Choroid plexus epithelial cell (primary cell): Measurements from ENCODE around the gene CCBE1.
"Not testable (repeated sequence)": the region's sequence is repeated elsewhere in the genome, so short reads cannot be mapped to it uniquely, and the experiment has no call there.

Experiments used
- DNase-seq: peaks from one replicate; pipeline ENCODE4 v3.0.0-alpha.2; 2010; ENCODE audit warnings: low read depth
- H3K4me3 ChIP-seq: 2 replicates; pipeline ENCODE4 v1.5.1; 2011; ENCODE audit warnings: low read depth, mild to moderate bottlenecking, control low read depth, low read length, moderate library complexity
- TF ChIP-seq, protein P1 (sequence below): conservative IDR thresholded peaks from 2 replicates; pipeline ENCODE4 v1.5.1; 2011; ENCODE audit warnings: low read depth, mild to moderate bottlenecking, control low read depth, inconsistent platforms, low read length, moderate library complexity

CCBE1 gene

DNA sequence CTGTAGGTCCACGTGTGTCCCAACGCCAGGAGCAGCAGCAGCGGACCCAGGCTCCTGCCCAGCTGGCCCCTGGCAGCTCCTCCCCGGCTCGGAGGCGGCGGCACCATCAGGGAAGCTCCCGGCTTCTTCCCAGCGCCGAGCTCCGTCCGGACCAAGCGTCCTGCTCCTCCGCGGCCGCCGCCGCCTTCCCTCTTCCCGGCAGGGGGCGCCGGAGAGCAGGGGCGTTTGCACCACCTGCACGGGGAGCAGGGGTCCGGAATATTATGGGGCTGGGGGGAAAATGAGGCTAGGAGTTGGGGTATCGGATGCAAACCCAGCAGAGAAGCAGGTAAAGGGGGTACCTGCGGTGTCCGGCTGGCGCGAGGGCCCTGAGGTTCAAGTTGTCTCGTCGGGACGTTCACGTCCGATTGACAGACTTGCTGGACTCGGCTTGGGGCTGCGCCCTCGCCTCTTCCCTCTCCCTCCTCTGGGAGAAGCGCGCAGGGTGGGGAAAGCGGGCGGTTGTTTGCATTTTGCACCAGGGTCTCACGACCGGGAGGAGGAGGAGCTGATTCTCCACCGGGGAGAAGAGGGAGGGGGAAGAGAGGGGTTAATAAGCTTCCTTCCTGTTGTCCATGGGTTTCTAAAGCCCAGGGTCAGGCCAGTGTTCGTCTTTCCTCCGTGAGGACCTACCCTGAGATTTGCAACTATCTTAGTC, at the start of gene CCBE1:
Gene CCBE1 (minus strand): TSS at position 188 of the 697 bp plus-strand sequence.
- TF ChIP-seq, protein P1, sequence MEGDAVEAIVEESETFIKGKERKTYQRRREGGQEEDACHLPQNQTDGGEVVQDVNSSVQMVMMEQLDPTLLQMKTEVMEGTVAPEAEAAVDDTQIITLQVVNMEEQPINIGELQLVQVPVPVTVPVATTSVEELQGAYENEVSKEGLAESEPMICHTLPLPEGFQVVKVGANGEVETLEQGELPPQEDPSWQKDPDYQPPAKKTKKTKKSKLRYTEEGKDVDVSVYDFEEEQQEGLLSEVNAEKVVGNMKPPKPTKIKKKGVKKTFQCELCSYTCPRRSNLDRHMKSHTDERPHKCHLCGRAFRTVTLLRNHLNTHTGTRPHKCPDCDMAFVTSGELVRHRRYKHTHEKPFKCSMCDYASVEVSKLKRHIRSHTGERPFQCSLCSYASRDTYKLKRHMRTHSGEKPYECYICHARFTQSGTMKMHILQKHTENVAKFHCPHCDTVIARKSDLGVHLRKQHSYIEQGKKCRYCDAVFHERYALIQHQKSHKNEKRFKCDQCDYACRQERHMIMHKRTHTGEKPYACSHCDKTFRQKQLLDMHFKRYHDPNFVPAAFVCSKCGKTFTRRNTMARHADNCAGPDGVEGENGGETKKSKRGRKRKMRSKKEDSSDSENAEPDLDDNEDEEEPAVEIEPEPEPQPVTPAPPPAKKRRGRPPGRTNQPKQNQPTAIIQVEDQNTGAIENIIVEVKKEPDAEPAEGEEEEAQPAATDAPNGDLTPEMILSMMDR = peak; percentile 88
- peak within 1 kb of the TSS; percentile 82 for H3K4me3 ChIP-seq
- DNase-seq = peak; percentile 78

DNA sequence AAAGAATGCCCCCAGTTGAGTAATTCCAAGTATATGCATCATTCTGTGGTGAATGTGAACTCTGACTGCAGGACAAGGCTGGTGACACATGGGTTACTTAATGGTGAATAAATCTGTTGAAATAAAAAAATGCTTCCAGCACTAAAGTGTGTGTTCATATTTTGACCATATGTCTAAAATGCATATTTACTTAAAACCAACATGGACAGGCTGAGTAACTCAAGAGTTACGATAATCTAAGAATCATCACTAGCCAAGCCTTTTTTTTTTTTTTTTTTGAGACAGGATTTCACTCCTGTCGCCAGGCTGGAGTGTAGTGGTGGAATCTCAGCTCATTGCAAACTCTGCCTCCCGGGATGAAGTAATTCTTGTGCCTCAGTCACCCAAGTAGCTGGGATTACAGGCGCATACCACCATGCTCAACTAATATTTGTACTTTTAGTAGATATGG, 47.1 kb upstream of the CCBE1 start:
- TF ChIP-seq, protein P1 = no peak
- no peak overlapping the region for H3K4me3 ChIP-seq
- DNase-seq = peak; percentile 93

DNA sequence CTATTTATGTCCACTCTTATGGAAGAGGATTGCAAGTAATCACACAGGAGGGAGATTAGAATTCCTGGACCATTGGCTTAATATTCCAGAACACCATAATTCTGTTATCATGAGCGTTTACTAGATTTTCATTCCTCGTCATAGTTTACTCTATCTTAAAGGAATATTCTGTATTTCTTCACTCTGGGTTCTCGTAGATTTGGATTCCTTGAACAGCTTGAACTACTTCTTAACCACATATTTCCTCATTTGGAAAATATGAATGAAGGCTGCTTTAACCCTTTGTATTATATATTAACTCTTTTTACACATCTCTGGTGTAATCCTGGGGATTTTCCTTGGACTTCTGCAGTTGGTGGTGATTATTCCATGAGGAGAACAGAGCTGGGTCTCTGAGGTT, 46.3 kb upstream of the CCBE1 start:
- DNase-seq = peak; percentile 76
- TF ChIP-seq, protein P1 = no peak
- H3K4me3 ChIP-seq = no peak overlapping the region

DNA sequence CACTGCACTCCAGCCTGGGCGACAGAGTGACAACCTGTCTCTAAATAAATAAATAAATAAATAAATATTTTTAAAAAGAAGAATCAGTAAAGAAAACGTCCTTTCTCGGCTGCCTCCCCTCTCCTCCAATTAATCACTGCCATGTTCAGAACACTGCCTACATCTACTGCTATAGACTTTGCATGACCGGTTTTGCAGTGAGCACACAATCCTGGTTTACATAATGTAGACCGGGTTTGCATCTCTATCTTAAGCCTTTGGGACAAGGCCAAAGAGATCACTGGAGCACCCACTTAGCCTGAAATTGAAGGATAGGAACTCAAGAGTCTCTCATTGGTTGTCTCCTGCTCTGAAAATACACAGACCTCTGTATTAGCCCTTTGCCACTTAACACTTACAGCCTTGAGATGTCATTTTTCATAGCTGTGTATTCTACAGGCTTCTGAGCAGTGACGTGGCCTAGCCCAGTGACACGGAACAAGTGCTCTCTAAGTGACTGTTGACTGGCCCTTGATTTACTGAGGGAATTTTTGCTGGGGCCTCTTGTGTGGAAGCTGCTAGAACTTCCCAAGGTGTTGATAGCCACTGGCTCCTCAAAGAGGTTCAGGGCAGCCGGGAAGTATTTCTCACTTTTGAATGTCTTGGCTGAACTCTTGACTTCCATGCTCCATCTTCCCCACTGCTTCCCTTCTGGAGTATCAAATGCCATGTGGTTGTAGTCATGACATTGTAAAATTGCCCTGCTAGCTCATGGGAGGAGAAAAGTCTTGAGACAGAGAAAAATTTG, 45.3 kb upstream of the CCBE1 start:
- H3K4me3 ChIP-seq = no peak overlapping the region
- TF ChIP-seq, protein P1 = no peak
- peak; percentile 61 for DNase-seq

DNA sequence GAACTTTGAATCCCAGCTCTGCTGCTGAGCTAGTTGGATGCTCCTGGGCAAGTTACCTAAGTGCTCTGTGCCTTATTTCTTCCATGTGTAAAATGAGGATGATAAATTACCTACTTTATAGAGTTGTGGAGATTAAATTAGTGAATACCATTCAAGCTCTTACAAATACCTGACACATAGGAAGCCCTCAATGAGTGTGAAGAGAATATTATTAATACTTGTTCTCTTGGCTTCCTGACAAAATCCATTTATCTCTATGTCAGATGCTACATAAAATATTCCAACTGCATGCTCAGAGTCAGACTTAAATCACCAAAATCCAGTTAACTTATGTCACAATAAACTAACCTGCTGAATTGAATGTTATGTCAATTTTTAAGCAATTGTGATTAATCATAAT, 42.9 kb upstream of the CCBE1 start:
- DNase-seq = no peak
- TF ChIP-seq, protein P1 = no peak
- H3K4me3 ChIP-seq = no peak overlapping the region

DNA sequence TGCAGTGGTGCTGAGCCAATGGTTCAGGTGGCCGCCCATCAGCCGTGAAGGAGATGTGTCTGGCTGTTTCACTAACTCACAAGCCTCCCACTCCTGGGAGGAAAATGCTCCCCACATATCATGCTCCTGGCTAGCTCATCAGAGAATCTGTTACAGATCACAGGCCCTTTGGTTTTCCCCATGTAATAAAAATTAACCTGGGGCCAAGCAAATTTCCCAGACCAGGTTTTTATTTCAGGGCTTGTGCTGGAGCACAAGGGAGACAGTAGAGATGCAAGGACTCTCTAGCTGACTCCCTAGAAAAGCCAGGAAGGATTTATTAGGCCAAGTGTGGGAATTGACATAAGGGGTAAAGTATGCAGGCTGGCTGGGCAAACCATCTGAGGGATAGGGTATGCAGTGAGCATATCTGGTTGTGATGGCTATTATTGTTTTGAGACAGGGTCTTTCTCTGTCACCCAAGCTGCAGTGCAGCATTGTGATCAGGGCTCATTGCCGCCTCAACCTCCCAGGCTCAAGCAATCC, 40.6 kb upstream of the CCBE1 start:
- TF ChIP-seq, protein P1 = no peak
- DNase-seq = no peak
- no peak overlapping the region for H3K4me3 ChIP-seq

DNA sequence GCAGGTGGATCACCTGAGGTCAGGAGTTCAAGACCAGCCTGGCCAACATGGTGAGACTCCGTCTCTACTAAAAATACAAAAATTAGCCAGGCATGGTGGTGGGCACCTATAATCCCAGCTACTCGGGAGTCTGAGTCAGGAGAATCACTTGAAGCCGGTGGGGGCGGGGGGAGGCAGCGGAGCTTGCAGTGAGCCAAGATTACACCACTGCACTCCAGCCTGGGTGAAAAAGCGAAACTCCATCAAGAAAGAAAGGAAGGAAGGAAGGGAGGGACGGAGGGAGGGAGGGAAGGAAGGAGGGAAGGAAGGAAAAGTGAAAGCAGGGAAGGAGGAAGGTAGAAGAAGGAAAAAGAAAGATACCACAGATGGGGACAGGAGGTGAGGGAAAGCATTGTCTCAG, 40.1 kb upstream of the CCBE1 start:
- DNase-seq, H3K4me3 ChIP-seq: not testable (repeated sequence)
